EH (cell line): ENCODE measurements around the gene TMEM106A.
"Not testable (repeated sequence)": the region's sequence is repeated elsewhere in the genome, so short reads cannot be mapped to it uniquely, and the experiment has no call there.

ENCODE experiments used
- DNase-seq: peaks from one replicate; pipeline ENCODE4 v3.0.0-alpha.2; 2015; ENCODE audit warnings: low read depth

Gene TMEM106A

DNA sequence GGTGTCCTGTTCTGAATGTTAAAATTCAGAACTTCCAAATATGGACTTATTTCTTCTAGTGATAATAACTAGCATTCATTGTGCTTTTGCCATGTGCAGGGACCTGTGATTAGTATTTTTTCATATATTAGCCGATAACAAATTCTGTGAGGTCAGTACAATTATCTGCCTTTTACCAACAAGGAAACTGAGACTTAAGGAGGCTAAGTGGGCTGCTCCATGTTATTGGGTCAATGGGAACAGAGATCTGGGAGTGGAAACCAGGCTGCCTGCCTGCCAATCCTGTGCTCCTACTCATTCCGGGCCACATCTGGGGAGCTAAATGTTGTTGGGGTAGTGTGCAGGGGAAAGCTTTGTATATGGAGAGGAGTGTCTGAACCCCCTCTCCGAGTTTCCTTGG lies 3.7 kb downstream of the TMEM106A start:
- DNase-seq, result no peak

GRCh38 chr17:43216369-43216761 lies 4.7 kb downstream of the TMEM106A start:
- no peak for DNase-seq

DNA sequence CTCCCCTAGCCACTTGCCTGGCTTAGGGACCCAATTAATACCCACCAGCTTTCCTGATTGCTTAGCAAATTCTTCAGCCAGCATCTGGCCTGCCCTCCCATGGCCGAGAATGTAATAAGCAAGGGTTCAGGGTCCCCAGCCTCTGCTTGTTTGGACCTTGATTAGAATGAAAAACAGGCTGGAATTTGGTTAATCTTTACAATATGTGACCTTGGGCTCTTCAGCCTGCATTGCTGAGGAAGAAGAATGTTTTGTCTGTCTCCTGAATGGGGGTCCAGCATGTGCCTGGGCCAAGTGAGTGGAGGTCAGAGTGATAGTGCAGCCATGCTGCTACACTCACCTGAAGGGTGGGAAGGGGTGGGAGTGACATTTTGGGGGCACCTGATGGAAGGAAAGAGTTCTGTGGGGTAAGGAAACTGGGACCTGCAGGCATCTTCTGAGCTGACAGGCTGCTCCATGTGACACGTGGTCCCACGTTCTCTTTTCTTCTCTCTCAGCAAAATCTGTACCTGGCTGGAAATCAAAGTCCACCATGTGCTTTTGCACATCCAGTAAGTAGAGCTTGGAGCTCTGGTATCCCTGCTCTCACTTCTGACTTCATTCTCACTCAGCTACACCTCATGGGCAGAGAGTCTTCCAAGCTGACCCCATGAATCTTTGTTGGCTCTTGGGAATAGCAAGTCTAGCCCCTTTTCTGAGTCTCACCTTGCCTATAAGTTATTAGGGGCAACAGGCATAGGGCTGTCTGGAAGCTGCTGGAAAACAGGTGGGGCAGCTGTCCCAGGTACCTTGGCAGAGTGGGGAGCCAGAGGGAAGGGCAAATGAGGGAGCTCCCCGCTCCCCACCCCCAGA lies 5.3 kb downstream of the TMEM106A start:
- DNase-seq, result no peak

GRCh38 chr17:43217614-43218087 lies 6.0 kb downstream of the TMEM106A start:
- no peak for DNase-seq

GRCh38 chr17:43219001-43219400 lies 7.3 kb downstream of the TMEM106A start:
- DNase-seq, result no peak

GRCh38 chr17:43219746-43220380 lies 8.2 kb downstream of the TMEM106A start:
- no peak for DNase-seq

GRCh38 chr17:43220511-43221125 lies 8.9 kb downstream of the TMEM106A start:
- no peak for DNase-seq

- no peak for DNase-seq
Observed at GRCh38 chr17:43224146-43224705, 12.6 kb downstream of the TMEM106A start.

- DNase-seq, result no peak
Observed at GRCh38 chr17:43226393-43226792, 14.7 kb downstream of the TMEM106A start.

GRCh38 chr17:43228020-43228782 lies 16.5 kb downstream of the TMEM106A start, which contains the start of gene CCDC200:
TSS of gene CCDC200 (minus strand) at chr17:43228623. CDS start at chr17:43228554, 69 bp downstream.
- not testable (repeated sequence) for DNase-seq

GRCh38 chr17:43231205-43232020 lies 19.7 kb downstream of the TMEM106A start:
- DNase-seq, result not testable (repeated sequence)

GRCh38 chr17:43232021-43232699 lies 20.5 kb downstream of the TMEM106A start:
- DNase-seq, result not testable (repeated sequence)

DNA sequence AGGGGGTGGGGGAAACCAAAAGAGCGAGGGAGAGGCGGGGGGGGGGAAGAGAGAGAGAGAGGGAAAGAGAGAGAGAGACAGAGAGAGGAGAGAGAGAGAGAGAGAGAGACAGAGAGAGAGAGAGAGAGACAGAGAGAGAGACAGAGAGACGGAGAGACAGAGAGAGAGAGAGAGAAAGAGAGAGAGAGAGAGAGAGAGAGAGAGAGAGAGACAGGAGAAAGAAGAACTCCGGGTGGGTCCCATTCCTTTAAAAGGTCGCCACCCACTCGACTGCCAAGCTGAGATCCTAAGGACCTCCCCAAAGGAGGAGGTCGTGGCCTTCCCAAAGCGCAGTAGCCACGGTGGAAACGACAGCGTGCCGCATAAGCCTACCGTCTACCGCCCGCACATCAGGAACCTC lies 21.6 kb downstream of the TMEM106A start:
- not testable (repeated sequence) for DNase-seq

- DNase-seq, result not testable (repeated sequence)
Observed at GRCh38 chr17:43233877-43234276, 22.2 kb downstream of the TMEM106A start, which contains the start of gene RNU2-1. TSS of gene RNU2-1 (minus strand) at chr17:43233977.

DNA sequence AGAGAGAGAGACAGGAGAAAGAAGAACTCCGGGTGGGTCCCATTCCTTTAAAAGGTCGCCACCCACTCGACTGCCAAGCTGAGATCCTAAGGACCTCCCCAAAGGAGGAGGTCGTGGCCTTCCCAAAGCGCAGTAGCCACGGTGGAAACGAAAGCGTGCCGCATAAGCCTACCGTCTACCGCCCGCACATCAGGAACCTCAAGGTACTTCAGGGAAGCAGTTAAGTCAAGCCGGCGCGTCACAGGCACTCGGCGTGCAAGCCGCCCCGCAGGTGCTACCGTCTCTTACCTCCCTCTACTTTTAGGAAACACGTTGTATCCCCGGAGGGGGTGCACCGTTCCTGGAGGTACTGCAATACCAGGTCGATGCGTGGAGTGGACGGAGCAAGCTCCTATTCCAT lies 27.9 kb downstream of the TMEM106A start:
- DNase-seq, result not testable (repeated sequence)

DNA sequence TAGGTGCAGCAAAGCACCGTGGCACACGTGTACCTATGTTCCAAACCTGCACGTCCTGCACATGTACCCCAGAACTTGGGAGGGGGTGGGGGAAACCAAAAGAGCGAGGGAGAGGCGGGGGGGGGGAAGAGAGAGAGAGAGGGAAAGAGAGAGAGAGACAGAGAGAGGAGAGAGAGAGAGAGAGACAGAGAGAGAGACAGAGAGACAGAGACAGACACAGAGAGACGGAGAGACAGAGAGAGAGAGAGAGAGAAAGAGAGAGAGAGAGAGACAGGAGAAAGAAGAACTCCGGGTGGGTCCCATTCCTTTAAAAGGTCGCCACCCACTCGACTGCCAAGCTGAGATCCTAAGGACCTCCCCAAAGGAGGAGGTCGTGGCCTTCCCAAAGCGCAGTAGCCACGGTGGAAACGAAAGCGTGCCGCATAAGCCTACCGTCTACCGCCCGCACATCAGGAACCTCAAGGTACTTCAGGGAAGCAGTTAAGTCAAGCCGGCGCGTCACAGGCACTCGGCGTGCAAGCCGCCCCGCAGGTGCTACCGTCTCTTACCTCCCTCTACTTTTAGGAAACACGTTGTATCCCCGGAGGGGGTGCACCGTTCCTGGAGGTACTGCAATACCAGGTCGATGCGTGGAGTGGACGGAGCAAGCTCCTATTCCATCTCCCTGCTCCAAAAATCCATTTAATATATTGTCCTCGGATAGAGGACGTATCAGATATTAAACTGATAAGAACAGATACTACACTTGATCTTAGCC lies 29.1 kb downstream of the TMEM106A start:
- DNase-seq, result not testable (repeated sequence)

GRCh38 chr17:43246456-43246855 lies 34.8 kb downstream of the TMEM106A start:
- DNase-seq, result not testable (repeated sequence)
